Mononuclear cell (primary cell): Measurements from ENCODE around the gene PLAAT4. TPM values are rescaled to one million over a fixed set of nuclear protein-coding genes. Genes with fewer than 3 reads are reported as not detected.
"Not testable (repeated sequence)": the region's sequence is repeated elsewhere in the genome, so short reads cannot be mapped to it uniquely, and the experiment has no call there.

Experiments used
- H3K27me3 ChIP-seq: 2 replicates; pipeline ENCODE4 v1.6.0; 2011; ENCODE audit warnings: low read length, control low read depth; ENCODE audit not compliant: insufficient read depth
- H3K4me1 ChIP-seq: 2 replicates; pipeline ENCODE4 v1.5.1; 2011; ENCODE audit warnings: mild to moderate bottlenecking, low read length, control low read depth; ENCODE audit not compliant: insufficient read depth
- H3K4me3 ChIP-seq: 2 replicates; pipeline ENCODE4 v1.5.1; 2011; ENCODE audit warnings: mild to moderate bottlenecking, low read length, moderate library complexity
- H3K9me3 ChIP-seq: 2 replicates; pipeline ENCODE4 v1.5.1; 2011; ENCODE audit warnings: low read depth, mild to moderate bottlenecking, control low read depth, low read length
- total RNA-seq: library from RNA; depleted of rRNA; stranded (reverse); fragments of >200 nt; gene quantifications from one replicate; pipeline ENCODE4 v1.2.3, GENCODE V29; 2012

Gene PLAAT4
- total RNA-seq, 1 donor, result 51.4 TPM

- no peak overlapping the region for H3K4me3 ChIP-seq
- H3K27me3 ChIP-seq, result no peaks in the 10 kb centered on the region
- H3K4me1 ChIP-seq, result peaks cover 17% of the 10 kb centered on the region
- H3K9me3 ChIP-seq, result no peaks in the 10 kb centered on the region
Measured at GRCh38 chr11:63527667-63528066, 8.9 kb upstream of the PLAAT4 start.

- not testable (repeated sequence) for H3K9me3 ChIP-seq, H3K4me3 ChIP-seq, H3K27me3 ChIP-seq
- H3K4me1 ChIP-seq, result peaks cover 22% of the 10 kb centered on the region
Measured at GRCh38 chr11:63528156-63528555, 8.5 kb upstream of the PLAAT4 start.

GRCh38 chr11:63528729-63529278 is 7.8 kb upstream of the PLAAT4 start:
- H3K9me3 ChIP-seq, H3K27me3 ChIP-seq, H3K4me3 ChIP-seq: not testable (repeated sequence)
- peaks cover 29% of the 10 kb centered on the region for H3K4me1 ChIP-seq

- peaks cover 34% of the 10 kb centered on the region for H3K4me1 ChIP-seq
- not testable (repeated sequence) for H3K9me3 ChIP-seq, H3K4me3 ChIP-seq, H3K27me3 ChIP-seq
Measured at GRCh38 chr11:63529373-63529772, 7.2 kb upstream of the PLAAT4 start.

GRCh38 chr11:63530021-63530420 is 6.6 kb upstream of the PLAAT4 start:
- Histone ChIP-seq H3K9me3 (no peaks in the 10 kb centered on the region), H3K4me3 (no peak overlapping the region), H3K4me1 (peaks cover 40% of the 10 kb centered on the region), H3K27me3 (no peaks in the 10 kb centered on the region)

- not testable (repeated sequence) for H3K9me3 ChIP-seq, H3K4me3 ChIP-seq, H3K27me3 ChIP-seq
- peaks cover 52% of the 10 kb centered on the region for H3K4me1 ChIP-seq
Measured at GRCh38 chr11:63531074-63531792, 5.4 kb upstream of the PLAAT4 start.

- H3K4me3 ChIP-seq, result no peak overlapping the region
- H3K27me3 ChIP-seq, result no peaks in the 10 kb centered on the region
- H3K4me1 ChIP-seq, result peaks cover 61% of the 10 kb centered on the region
Measured at GRCh38 chr11:63532117-63532516, 4.5 kb upstream of the PLAAT4 start.

GRCh38 chr11:63532799-63533475 is 3.7 kb upstream of the PLAAT4 start:
- peaks cover 69% of the 10 kb centered on the region for H3K4me1 ChIP-seq

More at GRCh38 chr11:63532117-63532516, 4.5 kb upstream of the PLAAT4 start:
- H3K9me3 ChIP-seq, result no peaks in the 10 kb centered on the region

GRCh38 chr11:63534076-63534475 is 2.5 kb upstream of the PLAAT4 start:
- Histone ChIP-seq H3K27me3 (no peaks in the 10 kb centered on the region), H3K9me3 (no peaks in the 10 kb centered on the region), H3K4me1 (peaks cover 81% of the 10 kb centered on the region), H3K4me3 (no peak overlapping the region)

More at GRCh38 chr11:63532799-63533475, 3.7 kb upstream of the PLAAT4 start:
- Histone ChIP-seq H3K27me3 (no peaks in the 10 kb centered on the region), H3K4me3 (no peak overlapping the region), H3K9me3 (no peaks in the 10 kb centered on the region)

- Histone ChIP-seq H3K4me1 (peaks cover 85% of the 10 kb centered on the region), H3K9me3 (no peaks in the 10 kb centered on the region), H3K4me3 (no peak overlapping the region), H3K27me3 (no peaks in the 10 kb centered on the region)
Measured at GRCh38 chr11:63534895-63535461, 1.6 kb upstream of the PLAAT4 start.

- H3K27me3 ChIP-seq, result no peaks in the 10 kb centered on the region
- no peaks in the 10 kb centered on the region for H3K9me3 ChIP-seq
- peaks cover 85% of the 10 kb centered on the region for H3K4me1 ChIP-seq
- no peak overlapping the region for H3K4me3 ChIP-seq
Measured at GRCh38 chr11:63535734-63536133, 874 bp upstream of the PLAAT4 start.

- H3K4me3 ChIP-seq, result peak overlapping the region; percentile 76
- H3K27me3 ChIP-seq, result no peaks in the 10 kb centered on the region
- peaks cover 69% of the 10 kb centered on the region for H3K4me1 ChIP-seq
- no peaks in the 10 kb centered on the region for H3K9me3 ChIP-seq
Measured at GRCh38 chr11:63537293-63538101, 889 bp downstream of the PLAAT4 start.

- not testable (repeated sequence) for H3K4me3 ChIP-seq, H3K9me3 ChIP-seq, H3K27me3 ChIP-seq
- H3K4me1 ChIP-seq, result peaks cover 20% of the 10 kb centered on the region
Measured at GRCh38 chr11:63542506-63542905, 5.9 kb downstream of the PLAAT4 start.

GRCh38 chr11:63543711-63544110 is 7.1 kb downstream of the PLAAT4 start:
- Histone ChIP-seq H3K4me3 (no peak overlapping the region), H3K27me3 (no peaks in the 10 kb centered on the region), H3K4me1 (peaks cover 8% of the 10 kb centered on the region), H3K9me3 (no peaks in the 10 kb centered on the region)

GRCh38 chr11:63547061-63547460 is 10.5 kb downstream of the PLAAT4 start:
- Histone ChIP-seq H3K4me3 (no peak overlapping the region), H3K27me3 (no peaks in the 10 kb centered on the region), H3K9me3 (no peaks in the 10 kb centered on the region), H3K4me1 (peaks cover 5% of the 10 kb centered on the region)
